Neuron (in vitro differentiated cells): ENCODE results near the gene PICK1.

Experiments used
- H2AFZ ChIP-seq: one replicate; pipeline ENCODE4 v1.6.1; 2013; ENCODE audit warnings: low read depth, mild to moderate bottlenecking, inconsistent platforms, low read length, moderate library complexity
- H3K27me3 ChIP-seq: one replicate; pipeline ENCODE4 v1.6.1; 2013; ENCODE audit warnings: low read length; ENCODE audit not compliant: insufficient read depth
- H3K36me3 ChIP-seq: one replicate; pipeline ENCODE4 v1.6.1; 2013; ENCODE audit warnings: low read length; ENCODE audit not compliant: insufficient read depth
- H3K4me1 ChIP-seq: one replicate; pipeline ENCODE4 v1.6.1; 2013; ENCODE audit warnings: low read length; ENCODE audit not compliant: insufficient read depth
- H3K4me3 ChIP-seq: 2 replicates; pipeline ENCODE4 v1.5.1; 2013; ENCODE audit warnings: mild to moderate bottlenecking, low read length, moderate library complexity
- H3K9me3 ChIP-seq: one replicate; pipeline ENCODE4 v1.6.1; 2013; ENCODE audit warnings: low read length

Gene PICK1

DNA sequence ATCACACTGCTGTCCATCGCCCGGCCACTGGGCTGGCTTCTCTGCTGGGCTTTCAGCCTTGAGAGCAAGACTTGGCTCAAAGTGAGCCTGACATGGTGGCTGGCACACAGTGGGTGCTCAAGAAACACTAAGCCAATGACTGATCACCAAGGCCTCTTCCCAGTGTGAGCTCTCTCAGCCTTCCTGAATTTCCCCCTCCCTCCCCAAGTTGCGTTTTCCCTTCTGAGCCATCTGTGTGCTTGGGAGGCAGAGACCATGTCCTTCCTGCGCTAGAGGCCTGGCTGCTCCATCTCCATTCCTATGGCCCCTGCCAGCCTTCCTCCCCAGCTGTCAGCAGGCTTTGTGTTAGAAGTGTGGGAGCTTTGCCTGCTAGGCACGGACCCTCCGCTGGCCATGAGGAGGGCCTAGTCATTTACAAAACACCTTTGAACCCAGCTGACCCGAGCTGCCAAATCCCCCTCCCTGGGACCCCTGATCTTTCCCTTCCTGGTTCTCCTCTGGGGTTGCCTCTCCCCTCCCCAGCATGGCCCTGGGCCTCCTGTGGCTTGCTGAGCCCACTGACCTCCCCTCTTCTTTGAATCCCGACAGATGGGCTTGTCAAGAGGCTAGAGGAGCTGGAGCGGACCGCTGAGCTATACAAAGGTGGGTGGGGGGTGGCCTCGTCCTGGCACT, 13.2 kb downstream of the PICK1 start:
- H2AFZ ChIP-seq, result no peak overlapping the region
- H3K27me3 ChIP-seq, result no peaks in the 10 kb centered on the region
- H3K36me3 ChIP-seq, result peaks cover 29% of the 10 kb centered on the region
- H3K9me3 ChIP-seq, result no peaks in the 10 kb centered on the region
- H3K4me1 ChIP-seq, result peaks cover 28% of the 10 kb centered on the region
- H3K4me3 ChIP-seq, result no peak overlapping the region

GRCh38 chr22:38071421-38072321, 14.5 kb downstream of the PICK1 start:
- Histone ChIP-seq H3K27me3 (no peaks in the 10 kb centered on the region), H3K9me3 (no peaks in the 10 kb centered on the region), H2AFZ (no peak overlapping the region), H3K4me1 (peaks cover 30% of the 10 kb centered on the region), H3K36me3 (peaks cover 21% of the 10 kb centered on the region), H3K4me3 (no peak overlapping the region)

DNA sequence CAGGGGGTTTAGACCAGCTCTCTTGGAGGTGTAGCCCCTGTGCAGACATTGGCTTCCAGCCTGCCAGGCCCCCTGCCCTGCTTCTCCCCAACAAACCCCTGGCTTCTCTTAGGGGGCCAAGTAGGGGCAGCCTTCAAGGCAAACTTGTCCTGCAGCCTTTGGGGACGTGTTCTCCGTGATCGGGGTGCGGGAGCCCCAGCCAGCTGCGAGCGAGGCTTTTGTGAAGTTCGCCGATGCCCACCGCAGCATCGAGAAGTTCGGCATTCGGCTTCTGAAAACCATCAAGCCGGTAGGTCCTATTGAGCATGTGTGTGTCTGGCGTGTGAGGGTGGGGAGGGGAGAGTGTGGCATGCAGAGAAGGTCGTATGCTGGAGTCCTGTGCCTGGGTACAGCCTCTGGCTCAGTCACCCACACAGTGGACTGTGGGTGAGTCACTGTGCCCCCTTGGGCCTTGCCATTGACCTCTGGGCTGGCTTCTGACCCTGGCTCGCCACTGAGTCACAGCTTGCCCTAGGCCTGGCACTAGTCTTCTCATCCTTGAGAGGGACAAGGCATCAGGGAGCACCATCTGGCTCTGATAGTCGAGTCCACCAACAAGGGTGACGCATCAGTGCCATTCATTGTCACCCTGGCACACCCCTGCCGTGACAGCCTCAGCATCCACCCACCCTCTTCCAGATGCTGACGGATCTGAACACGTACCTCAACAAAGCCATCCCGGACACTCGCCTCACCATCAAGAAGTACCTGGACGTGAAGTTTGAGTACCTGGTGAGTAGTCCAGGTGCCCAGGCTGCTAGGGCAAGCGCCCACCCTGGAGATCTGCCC, 15.3 kb downstream of the PICK1 start:
- H3K27me3 ChIP-seq, result no peaks in the 10 kb centered on the region
- peaks cover 24% of the 10 kb centered on the region for H3K4me1 ChIP-seq
- peaks cover 21% of the 10 kb centered on the region for H3K36me3 ChIP-seq
- H3K4me3 ChIP-seq, result no peak overlapping the region
- H3K9me3 ChIP-seq, result no peaks in the 10 kb centered on the region
- no peak overlapping the region for H2AFZ ChIP-seq

DNA sequence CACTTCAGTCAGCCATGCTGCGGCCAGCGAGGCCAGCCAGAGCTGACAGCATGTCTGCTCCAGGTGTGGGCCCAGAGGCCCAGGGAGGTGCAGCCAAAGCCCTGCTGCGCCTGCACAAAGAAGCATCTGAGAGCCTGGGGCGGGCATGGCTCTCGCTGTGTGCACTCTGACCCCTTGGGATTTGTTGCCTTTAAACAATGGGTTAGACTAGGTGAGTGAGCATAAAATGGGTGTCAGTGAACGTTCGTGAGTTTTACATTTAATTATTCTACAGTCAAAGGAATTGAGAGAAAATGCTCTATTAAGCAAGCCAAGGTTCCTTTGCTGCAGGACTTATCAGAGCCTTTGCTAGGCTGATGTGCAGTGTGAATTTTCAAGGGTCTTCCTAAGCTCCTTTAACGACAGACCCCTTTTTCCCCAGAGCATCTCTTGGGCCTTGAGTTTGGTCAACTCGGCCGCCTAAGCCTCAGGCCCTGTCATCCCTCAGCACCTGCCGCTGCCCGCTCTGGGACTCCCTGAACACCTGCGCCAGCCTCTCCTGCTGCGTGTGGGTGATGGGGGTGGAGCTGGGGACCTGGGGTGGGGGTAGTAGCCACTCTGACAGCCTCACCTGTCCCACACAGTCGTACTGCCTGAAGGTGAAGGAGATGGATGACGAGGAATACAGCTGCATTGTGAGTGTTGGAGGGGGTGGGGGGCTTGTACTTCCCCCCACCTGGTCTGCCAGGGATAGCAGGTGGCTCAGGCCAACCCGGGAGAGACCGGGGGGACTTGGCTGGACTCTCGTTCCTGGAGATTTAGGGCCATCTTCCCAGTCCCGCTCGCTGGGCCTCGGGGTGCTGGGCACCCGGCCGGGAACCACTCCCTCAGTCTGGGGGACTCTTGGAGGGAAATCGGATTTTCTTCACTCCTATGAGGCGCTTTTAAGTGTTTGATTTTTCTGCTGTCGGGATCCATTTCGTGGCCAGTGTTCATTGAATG, 16.2 kb downstream of the PICK1 start:
- Histone ChIP-seq H3K4me3 (no peak overlapping the region), H3K36me3 (peaks cover 21% of the 10 kb centered on the region), H3K27me3 (no peaks in the 10 kb centered on the region), H3K9me3 (no peaks in the 10 kb centered on the region), H3K4me1 (peaks cover 21% of the 10 kb centered on the region), H2AFZ (no peak overlapping the region)

DNA sequence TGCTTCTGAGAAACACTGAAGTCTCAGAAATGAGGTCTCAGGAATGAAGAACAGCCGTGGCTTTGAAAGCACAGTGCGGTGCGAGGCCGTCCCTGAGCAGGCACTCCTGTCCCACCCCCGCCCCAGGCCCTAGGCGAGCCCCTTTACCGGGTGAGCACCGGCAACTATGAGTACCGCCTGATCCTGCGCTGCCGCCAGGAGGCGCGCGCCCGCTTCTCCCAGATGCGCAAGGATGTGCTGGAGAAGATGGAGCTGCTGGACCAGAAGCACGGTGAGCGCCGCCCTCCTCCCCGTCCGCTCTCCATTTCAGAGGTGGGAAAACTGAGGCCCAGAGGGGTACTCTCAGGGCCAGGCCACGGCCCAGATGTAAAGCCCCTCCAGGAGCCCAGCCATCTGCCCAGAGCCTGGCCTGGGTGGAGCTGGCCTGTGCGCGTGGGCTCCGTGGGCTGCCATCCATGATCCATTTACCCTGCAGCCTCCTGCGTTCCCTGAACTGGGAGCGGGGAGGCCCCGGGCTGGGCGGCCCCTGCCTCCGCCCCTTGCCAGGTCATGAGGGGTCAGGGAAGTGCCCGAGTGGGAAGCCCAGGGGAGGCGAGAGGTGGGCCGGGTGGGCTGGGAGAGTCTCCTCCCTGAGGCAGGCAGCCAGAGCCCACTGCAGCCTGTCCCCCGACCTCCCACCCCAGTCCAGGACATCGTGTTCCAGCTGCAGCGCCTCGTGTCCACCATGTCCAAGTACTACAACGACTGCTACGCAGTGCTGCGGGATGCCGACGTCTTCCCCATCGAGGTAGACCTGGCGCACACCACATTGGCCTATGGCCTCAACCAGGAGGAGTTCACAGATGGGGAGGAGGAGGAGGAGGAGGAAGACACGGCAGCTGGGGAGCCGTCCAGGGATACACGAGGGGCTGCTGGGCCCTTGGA, 17.2 kb downstream of the PICK1 start:
- no peak overlapping the region for H3K4me3 ChIP-seq
- peaks cover 21% of the 10 kb centered on the region for H3K36me3 ChIP-seq
- no peaks in the 10 kb centered on the region for H3K27me3 ChIP-seq
- no peaks in the 10 kb centered on the region for H3K9me3 ChIP-seq
- H3K4me1 ChIP-seq, result peaks cover 19% of the 10 kb centered on the region
- no peak overlapping the region for H2AFZ ChIP-seq

DNA sequence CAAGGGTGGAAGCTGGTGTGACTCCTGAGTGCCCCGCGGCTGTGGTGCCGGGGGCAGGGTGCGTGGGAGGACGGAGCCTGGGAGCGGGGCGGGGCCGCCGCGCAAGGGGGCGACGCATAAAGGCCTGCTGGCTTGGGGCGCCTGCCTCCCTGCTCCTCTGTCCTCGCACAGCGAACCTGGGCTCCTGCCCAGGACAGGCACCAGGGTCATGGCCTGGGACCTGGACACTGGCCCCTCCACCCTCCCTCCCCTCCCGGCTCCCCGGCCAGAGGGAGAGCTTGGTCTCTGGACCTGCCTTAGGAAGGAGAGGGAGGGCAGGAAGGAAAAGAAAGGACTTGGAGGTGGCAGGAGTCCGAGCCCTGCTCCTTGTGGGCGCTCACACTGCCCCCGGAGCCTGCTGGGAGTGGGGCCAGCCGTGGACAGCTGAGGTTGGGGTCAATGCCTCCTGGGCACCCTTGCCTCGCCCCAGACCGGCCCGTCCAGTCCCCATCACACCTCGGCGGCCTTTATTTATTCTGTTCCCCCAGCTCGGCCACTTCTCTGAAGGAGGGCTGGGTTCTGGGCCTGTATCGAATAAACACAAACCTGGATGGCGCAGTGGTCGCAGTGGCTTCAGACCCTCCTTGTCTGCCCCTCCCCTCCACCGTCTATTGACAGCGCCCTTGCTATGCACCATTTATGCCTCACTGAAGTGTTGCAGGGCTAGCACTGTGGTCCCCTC, 18.1 kb downstream of the PICK1 start:
- Histone ChIP-seq H3K9me3 (no peaks in the 10 kb centered on the region), H3K4me1 (peaks cover 11% of the 10 kb centered on the region), H3K36me3 (peaks cover 21% of the 10 kb centered on the region), H2AFZ (no peak overlapping the region), H3K4me3 (no peak overlapping the region), H3K27me3 (no peaks in the 10 kb centered on the region)

GRCh38 chr22:38075961-38076360, 18.8 kb downstream of the PICK1 start:
- Histone ChIP-seq H3K9me3 (no peaks in the 10 kb centered on the region), H3K4me1 (peaks cover 6% of the 10 kb centered on the region), H3K27me3 (no peaks in the 10 kb centered on the region), H3K36me3 (peaks cover 21% of the 10 kb centered on the region), H2AFZ (no peak overlapping the region), H3K4me3 (no peak overlapping the region)

DNA sequence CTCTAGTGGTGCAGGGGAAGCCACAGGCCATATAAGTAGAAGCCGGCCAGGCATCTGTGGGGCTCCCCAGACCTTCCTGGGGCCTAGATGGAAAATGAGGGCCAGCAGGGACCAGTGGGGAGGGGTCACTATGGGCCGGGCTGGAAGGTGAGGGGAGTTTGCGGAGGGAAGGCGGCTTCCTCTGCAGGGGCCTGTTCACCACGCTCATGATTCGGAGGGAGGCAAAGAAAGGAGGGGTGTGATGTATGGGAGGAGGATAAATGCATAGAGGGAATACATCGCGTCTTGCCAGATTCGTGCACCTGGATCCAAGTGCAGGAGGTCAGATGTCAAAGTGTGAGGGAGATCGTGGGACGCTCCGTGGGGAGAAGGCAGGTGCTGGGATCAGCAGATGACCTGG, 19.9 kb downstream of the PICK1 start:
- no peak overlapping the region for H2AFZ ChIP-seq
- H3K9me3 ChIP-seq, result no peaks in the 10 kb centered on the region
- no peaks in the 10 kb centered on the region for H3K27me3 ChIP-seq
- H3K36me3 ChIP-seq, result peaks cover 21% of the 10 kb centered on the region
- peaks cover 6% of the 10 kb centered on the region for H3K4me1 ChIP-seq
- H3K4me3 ChIP-seq, result no peak overlapping the region

- Histone ChIP-seq H2AFZ (no peak overlapping the region), H3K27me3 (no peaks in the 10 kb centered on the region), H3K36me3 (peaks cover 18% of the 10 kb centered on the region), H3K4me3 (no peak overlapping the region), H3K4me1 (peaks cover 6% of the 10 kb centered on the region), H3K9me3 (no peaks in the 10 kb centered on the region)
Measured at GRCh38 chr22:38077595-38077994, 20.4 kb downstream of the PICK1 start.

- Histone ChIP-seq H3K9me3 (no peaks in the 10 kb centered on the region), H3K36me3 (peaks cover 12% of the 10 kb centered on the region), H3K4me3 (no peak overlapping the region), H3K4me1 (peaks cover 6% of the 10 kb centered on the region), H2AFZ (no peak overlapping the region), H3K27me3 (no peaks in the 10 kb centered on the region)
Measured at GRCh38 chr22:38078046-38078840, 21.0 kb downstream of the PICK1 start.
